ENCODE results near the gene FBXO41.

DNA sequence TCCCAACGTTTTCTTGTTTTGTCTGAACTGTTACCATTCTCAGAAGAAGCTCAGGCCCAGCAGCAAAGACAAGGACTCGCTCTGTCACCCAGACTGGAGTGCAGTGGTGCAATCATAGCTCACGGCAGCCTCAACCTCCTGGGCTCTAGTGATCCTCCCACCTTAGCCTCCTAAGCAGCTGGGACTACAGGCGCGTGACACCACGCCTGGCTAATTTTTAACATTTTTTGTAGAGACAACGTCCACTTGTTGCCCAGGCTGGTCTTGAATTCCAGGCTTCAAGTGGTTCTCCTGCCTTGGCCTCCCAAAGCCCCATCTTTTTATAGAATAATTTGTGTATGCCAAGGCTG lies 72.2 kb downstream of the FBXO41 start:
- TF ChIP-seq POLR2AphosphoS5 (IDR thresholded peaks at IDR 0.05; ENCODE audit: low read depth) (no peak), GABPA (IDR thresholded peaks at IDR 0.05; ENCODE audit: low read depth) (no peak), SPI1 (IDR thresholded peaks at IDR 0.05; ENCODE audit: borderline replicate concordance, low read depth) (no peak)
- TF ChIP-seq, protein P1, sequence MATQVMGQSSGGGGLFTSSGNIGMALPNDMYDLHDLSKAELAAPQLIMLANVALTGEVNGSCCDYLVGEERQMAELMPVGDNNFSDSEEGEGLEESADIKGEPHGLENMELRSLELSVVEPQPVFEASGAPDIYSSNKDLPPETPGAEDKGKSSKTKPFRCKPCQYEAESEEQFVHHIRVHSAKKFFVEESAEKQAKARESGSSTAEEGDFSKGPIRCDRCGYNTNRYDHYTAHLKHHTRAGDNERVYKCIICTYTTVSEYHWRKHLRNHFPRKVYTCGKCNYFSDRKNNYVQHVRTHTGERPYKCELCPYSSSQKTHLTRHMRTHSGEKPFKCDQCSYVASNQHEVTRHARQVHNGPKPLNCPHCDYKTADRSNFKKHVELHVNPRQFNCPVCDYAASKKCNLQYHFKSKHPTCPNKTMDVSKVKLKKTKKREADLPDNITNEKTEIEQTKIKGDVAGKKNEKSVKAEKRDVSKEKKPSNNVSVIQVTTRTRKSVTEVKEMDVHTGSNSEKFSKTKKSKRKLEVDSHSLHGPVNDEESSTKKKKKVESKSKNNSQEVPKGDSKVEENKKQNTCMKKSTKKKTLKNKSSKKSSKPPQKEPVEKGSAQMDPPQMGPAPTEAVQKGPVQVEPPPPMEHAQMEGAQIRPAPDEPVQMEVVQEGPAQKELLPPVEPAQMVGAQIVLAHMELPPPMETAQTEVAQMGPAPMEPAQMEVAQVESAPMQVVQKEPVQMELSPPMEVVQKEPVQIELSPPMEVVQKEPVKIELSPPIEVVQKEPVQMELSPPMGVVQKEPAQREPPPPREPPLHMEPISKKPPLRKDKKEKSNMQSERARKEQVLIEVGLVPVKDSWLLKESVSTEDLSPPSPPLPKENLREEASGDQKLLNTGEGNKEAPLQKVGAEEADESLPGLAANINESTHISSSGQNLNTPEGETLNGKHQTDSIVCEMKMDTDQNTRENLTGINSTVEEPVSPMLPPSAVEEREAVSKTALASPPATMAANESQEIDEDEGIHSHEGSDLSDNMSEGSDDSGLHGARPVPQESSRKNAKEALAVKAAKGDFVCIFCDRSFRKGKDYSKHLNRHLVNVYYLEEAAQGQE (IDR thresholded peaks at IDR 0.05; ENCODE audit: insufficient replicate concordance, low read depth): no peak
- TF ChIP-seq, protein P2, sequence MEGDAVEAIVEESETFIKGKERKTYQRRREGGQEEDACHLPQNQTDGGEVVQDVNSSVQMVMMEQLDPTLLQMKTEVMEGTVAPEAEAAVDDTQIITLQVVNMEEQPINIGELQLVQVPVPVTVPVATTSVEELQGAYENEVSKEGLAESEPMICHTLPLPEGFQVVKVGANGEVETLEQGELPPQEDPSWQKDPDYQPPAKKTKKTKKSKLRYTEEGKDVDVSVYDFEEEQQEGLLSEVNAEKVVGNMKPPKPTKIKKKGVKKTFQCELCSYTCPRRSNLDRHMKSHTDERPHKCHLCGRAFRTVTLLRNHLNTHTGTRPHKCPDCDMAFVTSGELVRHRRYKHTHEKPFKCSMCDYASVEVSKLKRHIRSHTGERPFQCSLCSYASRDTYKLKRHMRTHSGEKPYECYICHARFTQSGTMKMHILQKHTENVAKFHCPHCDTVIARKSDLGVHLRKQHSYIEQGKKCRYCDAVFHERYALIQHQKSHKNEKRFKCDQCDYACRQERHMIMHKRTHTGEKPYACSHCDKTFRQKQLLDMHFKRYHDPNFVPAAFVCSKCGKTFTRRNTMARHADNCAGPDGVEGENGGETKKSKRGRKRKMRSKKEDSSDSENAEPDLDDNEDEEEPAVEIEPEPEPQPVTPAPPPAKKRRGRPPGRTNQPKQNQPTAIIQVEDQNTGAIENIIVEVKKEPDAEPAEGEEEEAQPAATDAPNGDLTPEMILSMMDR (IDR thresholded peaks at IDR 0.05; ENCODE audit: insufficient read depth, low read length): no peak

Data from HL-60 (cell line).